Activated T-helper 1 cell treated with anti-CD3 and anti-CD28 coated beads, Interleukin-2, amount 50 U/mL, for 16 hours (primary cell): ENCODE results near the gene FBLN7.
A peak's percentile ranks its signal among the peaks of the same experiment; 100 is the strongest.
"Not testable (repeated sequence)": the region's sequence is repeated elsewhere in the genome, so short reads cannot be mapped to it uniquely, and the experiment has no call there.

ENCODE experiments used
- DNase-seq, 2 donors: peaks; one replicate each; pipeline ENCODE4 v3.0.0-alpha.2; 2020; ENCODE audit warnings: low read depth in 1 of 2, low spot score in 1 of 2

The FBLN7 gene

DNA sequence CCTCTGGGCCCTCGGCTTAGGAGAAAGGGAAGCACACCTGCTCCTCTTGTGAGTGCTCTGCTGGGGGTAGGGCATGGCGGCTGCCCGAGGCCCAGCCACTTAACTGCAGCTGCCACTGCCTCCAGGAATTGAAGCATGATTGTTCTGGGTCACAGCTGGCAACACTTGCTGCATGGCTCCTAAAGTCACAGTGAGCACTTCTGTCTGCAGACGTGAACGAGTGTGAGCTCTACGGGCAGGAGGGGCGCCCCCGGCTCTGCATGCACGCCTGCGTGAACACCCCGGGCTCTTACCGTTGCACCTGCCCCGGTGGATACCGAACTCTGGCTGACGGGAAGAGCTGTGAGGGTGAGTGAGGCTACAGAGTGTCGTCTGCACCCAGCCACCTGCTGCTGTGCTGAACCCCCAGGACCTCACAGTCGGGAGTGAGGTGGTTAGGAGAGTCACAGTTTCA, 44.4 kb downstream of the FBLN7 start:
- peak; percentile 31 to 36 for DNase-seq

DNA sequence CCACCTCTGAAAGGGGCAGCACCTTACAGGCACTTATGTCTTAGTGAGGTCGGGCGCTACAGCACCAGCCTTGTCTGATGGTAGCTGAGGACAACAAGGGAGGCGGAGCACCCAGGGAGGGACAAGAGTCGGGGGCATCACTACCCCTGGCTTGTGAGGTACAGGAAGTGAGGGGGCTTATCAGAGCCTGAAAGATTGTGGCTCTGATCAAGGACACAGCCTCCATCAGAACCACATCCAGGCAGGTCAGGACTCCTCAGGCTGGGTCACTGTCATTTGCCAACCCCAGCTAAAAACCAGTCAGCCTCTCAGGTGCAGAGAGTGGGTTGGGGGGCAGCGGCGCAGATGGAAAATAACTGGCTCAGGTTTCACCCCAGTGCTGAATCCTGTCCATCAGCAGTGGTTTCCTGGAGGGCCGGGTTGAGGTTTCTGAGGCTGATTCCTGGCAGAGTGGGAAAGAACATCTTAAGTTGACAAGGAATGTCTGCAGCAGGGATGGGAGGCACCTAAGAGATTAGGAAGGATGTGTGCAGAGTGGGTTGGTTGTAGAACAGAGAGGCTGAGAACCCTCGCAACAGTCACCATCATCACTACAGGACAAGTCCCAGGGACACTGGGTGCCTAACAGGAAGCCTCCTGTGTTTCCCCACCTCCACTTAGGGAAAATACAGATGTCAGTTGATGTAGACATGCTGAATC, 45.3 kb downstream of the FBLN7 start:
- no peak for DNase-seq

DNA sequence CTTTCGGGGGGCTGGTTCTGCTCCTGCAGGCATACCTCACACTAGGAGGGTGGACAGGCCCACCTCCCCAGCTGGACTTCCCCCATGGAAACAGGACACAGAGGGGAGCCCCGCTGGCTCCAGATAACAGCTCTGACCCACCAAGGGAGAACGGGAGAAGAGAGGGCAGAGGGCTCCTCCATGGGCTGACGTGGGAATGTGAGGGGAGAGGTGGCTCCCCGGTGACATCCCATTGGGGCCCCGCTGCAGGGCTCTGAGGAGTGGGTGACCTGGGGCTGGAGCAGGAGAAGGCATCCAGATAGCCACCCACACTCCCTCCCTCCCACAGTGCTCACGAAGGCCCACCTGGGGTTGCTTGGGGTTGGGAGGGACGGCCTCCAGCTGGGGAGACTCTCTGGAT, 45.9 kb downstream of the FBLN7 start:
- DNase-seq, result no peak

DNA sequence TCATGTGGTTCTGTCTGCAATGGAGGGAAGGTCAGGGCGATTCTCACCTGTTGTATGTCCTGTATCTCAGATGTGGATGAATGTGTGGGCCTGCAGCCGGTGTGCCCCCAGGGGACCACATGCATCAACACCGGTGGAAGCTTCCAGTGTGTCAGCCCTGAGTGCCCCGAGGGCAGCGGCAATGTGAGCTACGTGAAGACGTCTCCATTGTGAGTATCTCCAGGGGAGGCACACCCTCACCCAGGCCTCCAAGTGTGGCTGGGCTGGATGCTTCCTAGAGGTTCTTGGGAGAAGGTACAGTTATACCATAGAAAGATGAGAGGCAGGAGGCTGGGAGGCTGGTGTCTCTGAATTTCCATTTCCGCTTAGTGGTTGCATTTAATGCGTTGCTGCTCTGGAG, 46.9 kb downstream of the FBLN7 start:
- no peak for DNase-seq

DNA sequence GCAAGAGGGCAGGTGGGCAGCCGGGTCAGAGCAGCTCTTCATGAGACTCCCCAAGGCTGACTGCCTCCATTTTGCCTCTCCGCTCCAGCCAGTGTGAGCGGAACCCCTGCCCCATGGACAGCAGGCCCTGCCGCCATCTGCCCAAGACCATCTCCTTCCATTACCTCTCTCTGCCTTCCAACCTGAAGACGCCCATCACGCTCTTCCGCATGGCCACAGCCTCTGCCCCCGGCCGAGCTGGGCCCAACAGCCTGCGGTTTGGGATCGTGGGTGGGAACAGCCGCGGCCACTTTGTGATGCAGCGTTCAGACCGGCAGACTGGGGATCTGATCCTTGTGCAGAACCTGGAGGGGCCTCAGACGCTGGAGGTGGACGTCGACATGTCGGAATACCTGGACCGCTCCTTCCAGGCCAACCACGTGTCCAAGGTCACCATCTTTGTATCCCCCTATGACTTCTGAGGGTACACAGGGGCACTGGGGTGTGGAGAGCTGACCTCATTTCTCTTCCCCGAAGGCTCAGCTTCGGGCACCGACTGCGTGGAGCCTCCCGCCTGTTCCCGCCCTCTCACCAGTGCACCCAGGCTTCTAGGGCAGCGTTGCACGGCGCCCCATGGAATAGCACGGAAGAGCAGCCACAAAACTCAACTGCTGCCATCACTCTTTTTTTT, 49.0 kb downstream of the FBLN7 start:
- DNase-seq, result no peak

DNA sequence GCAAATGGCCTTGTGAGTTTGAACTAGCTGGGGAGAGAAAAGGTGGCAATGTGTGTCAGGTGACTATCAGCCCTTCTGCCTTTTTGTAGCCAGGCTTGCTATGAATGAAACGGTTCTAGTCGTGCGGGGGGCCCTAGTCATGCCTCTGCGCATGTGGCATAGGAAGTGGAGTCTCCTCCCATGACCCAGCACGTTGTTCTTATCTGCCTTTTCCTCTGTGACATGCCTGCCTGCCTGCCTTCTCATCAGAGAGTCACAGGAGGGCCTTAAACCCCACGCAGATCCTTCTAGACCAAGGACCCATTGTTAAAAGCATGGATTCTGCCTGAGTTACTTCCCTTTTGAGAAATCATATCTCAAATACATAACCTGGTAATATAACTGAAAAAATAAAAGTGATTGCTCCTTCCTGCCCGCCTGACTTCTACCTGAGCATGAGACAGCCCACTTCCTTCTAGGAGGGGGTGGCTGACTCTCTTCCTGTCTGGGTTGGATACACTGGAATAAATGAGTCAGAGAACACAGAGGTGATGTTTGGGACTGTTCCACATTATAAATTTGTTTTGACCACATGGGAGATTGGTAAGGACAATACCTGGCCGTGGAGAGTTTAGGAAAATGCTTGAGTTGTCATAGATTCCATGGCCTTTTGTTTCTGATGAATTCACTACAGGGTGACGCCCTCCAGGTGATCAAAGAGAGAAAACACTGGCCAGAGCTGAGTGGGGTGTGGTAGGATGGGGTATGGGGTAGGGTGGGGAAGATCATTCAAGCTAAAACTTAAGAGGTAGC, 49.8 kb downstream of the FBLN7 start:
- DNase-seq, result peak; percentile 55 to 60

DNA sequence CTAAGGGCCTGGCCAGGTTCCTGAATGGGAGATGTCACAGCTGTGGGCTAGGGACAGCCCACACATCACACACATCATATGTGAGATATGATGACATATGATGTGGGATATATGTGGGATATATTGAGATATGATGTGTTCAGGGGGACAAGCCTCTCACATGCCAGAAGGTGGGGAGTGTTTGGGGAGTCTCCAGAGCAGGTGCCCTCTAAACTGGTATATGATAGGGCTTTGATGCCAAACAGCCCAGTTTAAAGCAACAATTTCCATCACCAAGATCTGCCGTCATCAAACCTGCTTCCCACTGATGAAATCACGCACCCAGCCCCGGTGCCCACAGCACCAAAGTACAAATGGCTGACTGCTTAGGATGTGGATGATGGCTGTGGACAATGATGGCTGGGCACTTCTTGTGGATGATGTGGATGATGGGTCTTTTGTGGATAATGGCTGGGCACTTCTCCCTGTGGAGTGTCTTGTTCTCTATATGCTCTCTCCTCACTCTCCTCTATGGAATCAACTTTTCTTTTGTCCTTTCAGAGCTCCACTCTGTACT, 50.9 kb downstream of the FBLN7 start:
- no peak for DNase-seq

DNA sequence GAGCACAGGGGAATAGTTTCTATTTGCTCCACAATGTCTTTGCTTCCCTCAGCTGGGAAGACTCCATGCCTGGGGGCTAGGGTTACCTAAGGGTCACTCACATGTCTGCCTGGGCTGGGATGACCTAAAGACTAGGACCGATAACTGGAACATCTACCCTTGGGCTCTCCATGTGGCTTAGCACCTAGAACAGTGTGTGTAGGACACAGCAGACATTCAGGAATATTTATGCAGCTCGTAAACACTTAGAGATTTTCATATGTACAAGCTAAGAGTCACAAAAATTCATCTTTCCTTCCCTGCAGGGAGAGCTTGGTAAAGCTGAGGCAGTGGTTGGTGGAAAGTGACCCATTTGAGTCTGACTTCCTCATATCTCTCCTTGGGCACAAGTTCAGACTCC, 55.8 kb downstream of the FBLN7 start:
- no peak for DNase-seq

DNA sequence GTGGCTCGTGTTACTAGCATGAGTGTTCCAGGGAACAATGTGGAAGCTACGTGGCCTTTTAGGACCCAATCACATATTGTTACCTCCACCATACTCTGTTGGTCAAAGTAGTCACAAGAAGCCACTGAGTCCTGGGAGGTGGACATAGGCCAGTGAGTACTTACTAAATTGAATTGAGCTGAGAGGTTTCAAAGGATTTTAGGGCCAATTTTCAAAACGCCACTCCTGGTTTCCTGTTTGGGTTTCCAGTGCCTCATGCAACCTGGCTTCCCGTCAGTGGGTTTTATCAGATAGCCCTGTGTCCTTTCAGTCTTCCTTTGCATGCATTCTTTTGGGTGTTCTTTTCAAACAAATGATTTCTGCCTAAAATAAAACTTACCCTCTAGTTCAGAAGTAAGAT, 56.3 kb downstream of the FBLN7 start:
- no peak for DNase-seq

DNA sequence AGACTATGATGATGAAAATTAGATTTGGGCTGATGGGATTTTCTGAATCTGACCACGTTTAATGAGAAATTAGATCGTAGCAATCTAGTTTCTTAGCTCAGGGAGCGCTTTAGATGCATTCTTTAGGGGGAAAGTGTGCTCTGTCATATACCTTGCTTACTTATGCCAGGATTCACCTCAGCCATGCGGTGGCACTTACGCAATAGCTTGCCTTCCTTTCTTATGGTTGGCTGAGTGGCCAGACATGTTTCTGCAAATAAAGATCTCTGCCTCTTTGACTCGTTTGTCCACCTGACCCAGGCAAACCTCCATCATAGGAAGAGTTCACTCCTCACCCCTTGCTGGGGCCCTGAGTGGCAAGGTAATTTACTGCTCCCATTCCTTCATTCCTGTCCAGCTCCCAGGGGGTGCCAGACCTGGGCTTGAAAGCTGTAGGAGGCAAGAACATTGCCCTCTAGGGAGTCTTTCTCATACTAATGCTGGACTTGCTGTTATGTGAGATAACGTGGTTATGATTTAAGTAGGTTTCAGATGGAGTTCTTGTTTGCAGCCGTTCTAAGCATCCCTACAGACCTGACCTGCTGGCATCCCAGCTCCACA, 57.1 kb downstream of the FBLN7 start:
- no peak for DNase-seq

DNA sequence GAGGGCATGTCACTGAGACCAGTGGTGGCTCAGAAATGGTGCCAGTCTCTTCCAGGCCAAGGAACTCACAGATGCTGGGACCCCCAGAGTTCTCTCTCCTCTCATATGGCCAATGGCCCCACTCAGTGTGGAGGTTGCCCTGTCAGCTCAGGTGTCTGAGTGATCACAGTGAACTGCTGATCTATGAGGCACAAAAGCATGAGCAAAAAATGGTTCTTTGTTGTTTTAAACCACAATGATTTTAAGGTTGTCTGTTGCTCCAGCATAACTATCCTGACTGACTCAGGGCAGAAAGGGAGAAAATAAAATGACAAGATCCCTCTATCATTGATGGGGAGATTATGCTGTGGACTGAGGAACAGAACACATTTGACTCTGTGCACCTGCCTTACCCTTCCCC, 57.8 kb downstream of the FBLN7 start:
- no peak for DNase-seq

DNA sequence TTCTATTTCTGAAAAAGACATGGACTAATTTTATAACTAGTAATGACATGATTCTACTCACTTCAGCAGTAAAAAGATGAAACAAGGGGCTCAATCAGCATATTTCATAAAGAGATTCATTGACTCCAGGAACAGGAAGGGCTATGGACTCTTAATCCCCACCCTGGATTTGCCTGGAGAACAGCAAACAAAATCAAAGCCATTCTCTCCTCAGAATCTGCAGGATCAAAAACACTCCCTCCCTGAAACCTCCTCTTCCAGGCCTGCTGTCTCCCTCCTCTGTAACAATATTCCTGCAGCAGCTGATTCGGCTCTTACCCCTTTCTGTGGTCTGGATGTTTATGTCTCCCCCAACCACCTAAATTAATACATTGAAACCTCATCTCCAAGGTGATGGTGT, 59.7 kb downstream of the FBLN7 start:
- no peak for DNase-seq

DNA sequence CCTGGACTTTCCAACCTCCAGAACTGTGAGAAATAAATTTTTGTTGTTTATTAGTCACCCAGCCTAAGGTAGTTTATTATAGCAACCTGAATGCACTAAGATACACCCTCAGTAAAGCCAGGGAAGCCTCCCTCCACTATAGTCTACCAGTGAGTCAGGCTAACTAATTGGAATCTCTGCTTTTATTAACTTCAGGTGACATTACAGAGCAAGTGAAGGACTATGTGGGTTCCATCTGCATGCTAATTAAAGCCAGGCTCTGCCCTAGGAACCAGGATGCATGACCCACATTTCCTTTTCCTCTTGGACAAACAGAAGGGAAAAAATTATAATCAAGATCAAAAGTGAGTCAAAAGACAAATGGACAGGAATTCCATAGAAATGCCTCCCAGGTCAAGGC, 60.6 kb downstream of the FBLN7 start:
- DNase-seq, result no peak

DNA sequence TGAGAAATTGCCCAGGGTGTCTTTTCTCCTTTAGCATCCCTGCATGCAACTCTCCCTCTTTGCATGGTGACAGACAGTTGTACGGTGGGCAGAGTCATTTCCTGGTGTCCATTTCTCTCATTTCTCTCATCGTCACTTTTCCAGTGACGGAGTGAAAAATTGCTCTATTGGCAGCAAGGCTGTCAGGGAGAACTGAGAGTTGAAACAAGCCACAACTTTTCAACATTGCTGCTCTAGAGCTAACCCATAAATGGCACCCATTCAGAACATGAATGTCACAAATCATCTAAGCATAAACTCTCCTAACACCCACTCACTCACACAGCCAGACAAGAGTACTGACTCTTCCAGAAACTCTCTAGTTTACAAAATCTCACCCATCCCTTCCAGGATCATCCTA, 61.0 kb downstream of the FBLN7 start:
- no peak for DNase-seq

DNA sequence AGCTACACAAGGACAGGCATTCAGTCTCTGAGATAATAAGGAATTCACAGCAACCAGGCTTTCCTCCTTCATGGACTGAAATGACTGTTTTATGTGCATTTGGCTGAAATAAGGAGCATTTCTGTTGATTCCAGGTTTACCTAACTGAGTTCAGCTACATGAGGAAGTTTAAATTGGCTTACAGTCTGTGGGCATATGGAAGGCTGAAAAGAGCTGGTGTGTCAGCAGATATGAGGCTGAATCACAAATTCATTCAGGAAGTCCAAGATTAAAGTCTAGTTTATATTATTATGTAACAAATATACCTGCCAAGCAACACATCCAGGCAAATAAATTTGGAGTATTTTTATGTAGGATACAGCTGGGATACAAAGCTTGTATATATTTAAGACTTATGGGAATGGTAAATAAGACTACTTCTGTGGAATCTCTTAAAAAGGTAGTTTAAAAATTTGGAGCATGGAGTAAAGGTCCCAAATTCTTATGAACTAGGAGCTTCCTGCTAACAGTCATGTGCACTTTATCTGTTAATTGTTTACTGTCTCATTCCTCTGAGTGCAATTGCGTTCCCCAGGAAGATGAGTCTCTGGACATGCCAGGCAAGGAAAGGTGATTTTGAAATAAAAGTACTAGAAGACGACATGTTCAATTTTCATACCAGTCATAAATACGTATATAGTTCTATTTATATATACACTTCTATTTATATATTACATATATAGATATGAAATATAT, 63.7 kb downstream of the FBLN7 start:
- DNase-seq, result no peak

DNA sequence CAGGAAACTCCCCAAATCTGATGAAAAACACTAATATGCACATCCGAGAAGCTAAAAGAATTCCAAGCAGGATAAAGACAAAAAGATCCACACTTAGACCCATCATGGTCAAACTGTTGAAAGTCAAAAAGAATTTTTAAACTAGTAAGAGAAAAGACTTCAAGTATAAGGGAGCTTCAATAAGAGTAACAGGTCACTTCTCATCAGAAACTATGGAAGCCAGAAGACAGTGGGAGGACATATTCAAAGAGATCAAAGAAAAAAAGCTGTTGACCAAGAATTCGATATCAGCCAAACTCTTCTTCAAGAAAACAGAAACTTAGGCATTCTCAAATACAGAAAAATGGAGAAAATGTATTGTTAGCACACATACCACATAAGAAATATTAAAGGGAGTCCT, 66.2 kb downstream of the FBLN7 start:
- DNase-seq, result no peak

DNA sequence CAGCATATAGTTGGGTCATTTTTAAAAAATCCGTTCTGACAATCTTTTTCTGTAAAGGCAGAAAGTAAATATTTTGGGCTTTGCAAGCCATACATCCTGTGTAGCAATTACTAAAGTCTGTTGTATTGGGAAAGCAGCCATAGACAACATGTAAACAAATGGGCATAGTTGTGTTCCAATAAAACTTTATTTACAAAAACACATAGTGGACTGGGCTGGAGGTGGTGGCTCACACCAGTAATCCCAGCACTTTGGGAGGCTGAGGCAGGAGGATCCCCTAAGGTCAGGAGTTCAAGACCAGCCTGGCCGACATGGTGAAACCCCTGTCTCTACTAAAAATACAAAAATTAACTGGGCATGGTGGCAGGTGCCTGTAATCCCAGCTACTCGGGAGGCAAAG, 69.7 kb downstream of the FBLN7 start:
- DNase-seq, result not testable (repeated sequence)

DNA sequence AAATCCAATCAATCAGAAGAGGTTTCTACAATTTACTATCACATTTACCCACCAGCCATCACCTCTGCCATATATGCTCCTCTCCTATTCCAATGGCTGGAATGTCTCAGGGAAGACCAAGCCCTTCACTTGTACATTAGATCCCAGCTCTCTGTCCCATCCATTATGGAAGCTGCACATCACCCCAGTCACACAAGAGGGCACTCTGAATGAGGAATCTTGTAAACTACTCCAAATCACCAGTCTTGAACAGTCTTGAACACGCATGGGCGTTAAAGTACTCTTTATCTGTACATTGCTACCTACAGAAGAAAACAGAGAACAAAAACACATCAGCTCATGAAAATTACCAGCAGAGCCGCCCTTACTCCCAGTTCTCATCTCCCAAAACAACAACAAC, 78.0 kb downstream of the FBLN7 start:
- no peak for DNase-seq

DNA sequence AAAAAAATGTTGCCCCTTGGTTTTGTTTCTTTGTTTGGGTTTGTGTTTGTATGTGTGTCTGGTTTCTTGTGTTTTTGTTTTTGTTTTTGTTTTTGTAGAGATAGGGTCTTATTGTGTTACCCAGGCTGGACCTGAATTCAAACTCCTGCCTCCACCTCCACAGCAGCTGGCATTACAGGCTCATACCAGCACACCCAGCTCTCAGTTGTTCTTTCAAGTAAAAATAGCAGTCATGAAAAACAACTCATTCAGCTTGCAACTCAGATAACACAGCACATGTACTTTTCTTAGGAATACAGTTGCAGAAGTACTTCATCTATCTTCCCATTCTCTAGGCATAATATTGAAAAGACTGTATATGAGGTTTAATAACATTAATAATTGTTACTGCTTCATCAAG, 79.7 kb downstream of the FBLN7 start:
- DNase-seq, result no peak

DNA sequence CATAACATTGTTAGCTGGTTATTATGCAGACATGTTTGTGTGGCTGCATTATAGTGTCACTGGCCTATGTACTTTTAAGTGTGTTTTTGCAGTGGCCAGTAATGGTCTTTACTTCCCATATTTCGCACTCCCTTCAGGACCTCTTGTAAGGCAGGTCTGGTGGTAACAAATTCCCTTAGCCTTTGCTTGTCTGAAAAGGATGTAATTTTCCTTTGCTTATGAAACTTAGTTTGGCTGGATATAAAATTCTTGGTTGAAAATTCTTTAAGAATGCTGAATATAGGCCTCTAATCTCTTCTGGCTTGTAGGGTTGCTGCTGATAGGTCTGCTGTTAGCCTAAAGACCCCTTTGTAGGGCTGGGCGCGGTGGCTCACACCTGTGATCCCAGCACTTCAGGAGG, 82.0 kb downstream of the FBLN7 start:
- no peak for DNase-seq

DNA sequence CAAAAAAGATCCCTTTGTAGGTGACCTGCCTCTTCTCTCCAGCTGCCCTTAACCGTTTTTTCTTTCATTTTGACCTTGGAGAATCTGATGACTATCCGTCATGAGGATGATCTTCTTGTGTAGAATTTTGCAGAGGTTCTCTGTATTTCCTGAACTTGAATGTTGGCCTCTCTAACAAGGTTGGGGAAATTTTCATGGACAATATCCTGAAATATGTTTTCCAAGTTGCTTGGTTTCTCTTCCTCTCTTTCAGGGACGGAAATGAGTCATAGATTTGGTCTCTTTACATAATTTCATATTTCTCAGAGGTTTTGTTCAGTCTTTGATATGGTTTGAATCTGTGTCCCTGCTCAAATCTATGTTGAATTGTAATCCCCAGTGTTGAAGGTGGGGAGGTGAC, 82.6 kb downstream of the FBLN7 start:
- DNase-seq, result no peak
